LNCAP (cell line): ENCODE results near the gene MEF2D.

Source experiments
- CTCF ChIP-seq: fragments of 450-650 bp; IDR thresholded peaks from 2 replicates; pipeline ENCODE4 v1.5.1; 2017; ENCODE audit warnings: mild to moderate bottlenecking

Gene MEF2D

GRCh38 chr1:156475568-156476500, 24.7 kb downstream of the MEF2D start:
- no peak for TF ChIP-seq CTCF

GRCh38 chr1:156474966-156475365, 25.6 kb downstream of the MEF2D start:
- no peak for TF ChIP-seq CTCF

GRCh38 chr1:156471496-156472490, 28.8 kb downstream of the MEF2D start:
- no peak for TF ChIP-seq CTCF

GRCh38 chr1:156470473-156470872, 30.1 kb downstream of the MEF2D start:
- no peak for TF ChIP-seq CTCF

GRCh38 chr1:156468693-156469345, 31.8 kb downstream of the MEF2D start:
- TF ChIP-seq CTCF: no peak

GRCh38 chr1:156467906-156468305, 32.7 kb downstream of the MEF2D start:
- TF ChIP-seq CTCF: no peak

GRCh38 chr1:156467385-156467784, 33.2 kb downstream of the MEF2D start:
- no peak for TF ChIP-seq CTCF
